ENCODE data around the gene GAK.
"Not testable (repeated sequence)": the region's sequence is repeated elsewhere in the genome, so short reads cannot be mapped to it uniquely, and the experiment has no call there.

Gene GAK

GRCh38 chr4:952881-953573 lies 20.9 kb upstream of the GAK start:
- no peak for DNase-seq

GRCh38 chr4:951594-952468 lies 19.7 kb upstream of the GAK start:
- DNase-seq, result no peak

- DNase-seq, result no peak
Observed at GRCh38 chr4:951186-951585, 19.1 kb upstream of the GAK start.

GRCh38 chr4:950136-951020 lies 18.3 kb upstream of the GAK start:
- no peak for DNase-seq

GRCh38 chr4:949656-950055 lies 17.5 kb upstream of the GAK start:
- DNase-seq, result no peak

GRCh38 chr4:948936-949300 lies 16.8 kb upstream of the GAK start:
- DNase-seq, result no peak

GRCh38 chr4:948101-948935 lies 16.2 kb upstream of the GAK start:
- DNase-seq, result no peak

- no peak for DNase-seq
Observed at GRCh38 chr4:947491-947971, 15.4 kb upstream of the GAK start.

- no peak for DNase-seq
Observed at GRCh38 chr4:946517-947471, 14.7 kb upstream of the GAK start.

GRCh38 chr4:946103-946450 lies 14.0 kb upstream of the GAK start:
- DNase-seq, result no peak

- DNase-seq, result no peak
Observed at GRCh38 chr4:945274-946102, 13.4 kb upstream of the GAK start.

GRCh38 chr4:939508-939907 lies 7.4 kb upstream of the GAK start:
- not testable (repeated sequence) for DNase-seq

- DNase-seq, result no peak
Observed at GRCh38 chr4:932713-933070, 576 bp upstream of the GAK start.

- no peak for DNase-seq
Observed at GRCh38 chr4:931194-931959, 739 bp downstream of the GAK start.

GRCh38 chr4:930827-931193 lies 1.3 kb downstream of the GAK start:
- no peak for DNase-seq

- no peak for DNase-seq
Observed at GRCh38 chr4:930028-930551, 2.0 kb downstream of the GAK start.

GRCh38 chr4:929096-929765 lies 2.9 kb downstream of the GAK start:
- DNase-seq, result no peak

- not testable (repeated sequence) for DNase-seq
Observed at GRCh38 chr4:927566-927965, 4.5 kb downstream of the GAK start.

- DNase-seq, result no peak
Observed at GRCh38 chr4:926538-926937, 5.6 kb downstream of the GAK start.

Data from hippocampal formation (tissue), 2 donors.